Ecto neural progenitor cell (in vitro differentiated cells): ENCODE results near the gene CNOT6.

ENCODE experiments used
- DNase-seq: peaks from one replicate; pipeline ENCODE4 v3.0.0-alpha.2; 2018; ENCODE audit warnings: low spot score

The CNOT6 gene

DNA sequence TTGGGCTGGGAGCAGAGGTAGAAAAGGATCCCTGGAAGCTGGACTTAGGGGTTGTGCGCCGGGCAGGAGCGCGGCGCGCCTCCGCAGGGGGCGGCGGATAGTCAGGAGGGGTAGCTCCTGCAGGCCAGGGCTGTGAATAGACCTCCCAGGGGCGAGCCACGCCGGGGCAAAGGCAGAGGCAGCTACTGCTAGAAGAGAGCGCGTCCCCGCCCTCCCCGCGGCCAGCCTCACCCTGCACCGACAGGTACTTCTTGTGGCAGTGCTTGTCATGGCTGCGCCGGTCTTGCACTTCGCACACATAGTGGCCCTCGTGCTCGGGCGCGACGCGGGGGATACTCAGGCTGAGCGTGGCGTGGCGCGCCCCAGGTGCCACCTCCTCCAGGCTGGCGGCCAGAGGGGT, 127.1 kb downstream of the CNOT6 start:
- DNase-seq, result no peak

DNA sequence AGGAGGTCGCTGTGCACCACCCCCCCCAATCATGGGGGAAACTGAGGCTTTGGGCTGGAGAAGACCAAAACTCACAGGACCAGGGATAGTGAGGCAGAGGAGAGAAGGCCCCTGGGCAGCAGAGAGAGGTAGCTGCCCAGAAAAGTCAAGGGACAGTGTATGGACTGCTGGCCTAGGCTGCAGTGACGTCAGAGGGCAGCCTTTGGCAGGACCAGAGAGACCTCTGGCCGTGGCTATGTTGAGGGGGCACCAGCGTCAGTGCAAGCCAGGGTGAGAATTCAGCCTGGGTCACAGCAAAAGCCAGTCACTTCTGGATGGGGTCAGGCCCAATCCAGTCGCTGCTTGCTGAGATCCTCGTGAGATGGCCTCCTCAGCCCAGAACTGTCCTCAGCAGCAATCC, 128.7 kb downstream of the CNOT6 start:
- no peak for DNase-seq

DNA sequence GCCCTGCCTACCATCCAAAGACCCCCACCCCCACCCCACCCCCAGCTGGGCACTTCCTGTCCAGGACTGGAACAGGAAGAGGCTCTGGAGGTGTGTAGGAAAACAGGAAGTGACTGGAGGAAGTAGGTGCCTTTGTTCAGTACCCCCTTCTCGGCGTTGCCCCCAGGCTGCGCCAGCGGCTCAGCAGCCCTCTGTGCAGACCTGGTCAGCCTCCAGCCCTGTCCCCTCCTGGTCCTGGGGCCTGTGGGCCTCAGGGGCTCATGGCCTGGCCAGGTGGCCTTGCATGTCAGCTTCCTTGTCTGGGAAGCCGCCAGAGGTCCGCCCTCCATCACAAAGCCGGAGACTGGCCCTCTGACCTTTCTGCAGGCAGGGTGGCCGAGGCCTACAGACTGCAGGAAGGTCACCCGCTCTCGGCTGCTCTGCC, 129.2 kb downstream of the CNOT6 start:
- no peak for DNase-seq

DNA sequence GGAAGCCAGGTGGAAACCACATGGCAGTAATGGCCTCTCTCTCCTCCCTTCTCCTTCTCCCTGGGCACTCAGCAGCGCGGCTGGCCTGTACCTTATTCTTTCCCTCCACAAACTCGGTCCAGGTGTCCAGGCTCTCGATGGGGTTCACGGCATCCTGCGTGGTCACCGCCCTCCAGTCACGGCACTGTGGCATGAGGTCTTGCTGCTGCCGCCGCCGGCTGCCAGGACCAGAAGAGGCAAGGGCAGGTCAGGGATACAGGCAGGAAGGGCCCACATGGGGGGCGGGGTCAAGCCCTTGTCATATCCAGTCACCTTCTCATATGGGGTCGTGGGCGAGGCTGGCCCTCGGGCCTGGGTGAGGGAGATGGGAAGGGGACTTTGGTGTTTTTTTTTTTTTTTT, 129.7 kb downstream of the CNOT6 start:
- DNase-seq, result no peak

DNA sequence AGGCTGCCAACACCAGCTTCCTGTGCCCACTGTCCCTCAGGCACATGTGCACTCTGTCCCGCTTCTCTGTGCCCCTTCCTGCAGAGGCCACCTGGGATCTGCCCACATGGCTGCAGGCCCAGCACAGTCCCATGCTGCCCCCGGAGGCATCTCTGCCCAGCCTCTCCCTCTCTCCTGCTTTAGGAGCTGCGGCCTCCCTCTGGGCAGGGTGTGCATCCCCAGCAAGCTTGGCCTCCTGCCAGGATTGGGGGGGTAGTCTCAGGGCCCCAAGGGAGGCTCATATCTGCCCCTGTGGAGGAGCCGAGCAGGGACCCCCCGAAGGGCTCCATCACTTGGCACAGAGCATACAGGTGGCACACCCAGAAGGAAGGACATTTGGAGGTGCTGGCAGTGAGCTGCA, 130.4 kb downstream of the CNOT6 start:
- DNase-seq, result no peak

DNA sequence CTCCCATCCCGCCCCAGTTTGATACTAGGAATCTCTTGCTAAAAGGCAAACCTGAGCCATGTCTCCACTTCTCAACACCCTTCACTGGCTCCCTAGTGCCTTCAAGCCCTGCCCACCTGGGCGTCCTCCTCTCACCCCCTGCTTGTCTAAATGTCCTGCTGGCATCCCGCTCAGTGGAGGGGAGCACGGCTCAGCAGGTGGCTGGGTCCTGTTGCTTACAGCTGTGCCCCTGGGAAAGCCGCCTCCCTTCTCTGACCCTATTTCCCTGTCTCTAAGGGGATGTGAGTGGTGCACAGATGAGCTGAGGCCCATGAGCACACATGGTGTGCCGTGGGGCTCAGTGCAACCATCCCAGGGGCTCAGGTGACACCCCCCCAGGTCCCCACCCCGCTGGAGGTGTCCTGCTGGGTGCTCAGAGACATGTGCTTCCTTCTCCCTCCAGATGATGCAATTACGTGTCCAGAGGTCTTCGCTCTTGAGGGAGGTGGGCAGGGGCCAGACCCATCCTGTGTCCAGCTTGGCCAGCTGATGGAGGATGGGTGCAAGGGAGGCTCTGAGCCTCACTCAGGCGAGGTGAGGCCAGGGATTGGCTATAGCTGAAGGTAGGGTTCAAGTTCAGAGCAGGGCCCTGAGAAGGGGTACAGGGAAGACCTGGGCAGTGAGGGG, 131.1 kb downstream of the CNOT6 start:
- no peak for DNase-seq

DNA sequence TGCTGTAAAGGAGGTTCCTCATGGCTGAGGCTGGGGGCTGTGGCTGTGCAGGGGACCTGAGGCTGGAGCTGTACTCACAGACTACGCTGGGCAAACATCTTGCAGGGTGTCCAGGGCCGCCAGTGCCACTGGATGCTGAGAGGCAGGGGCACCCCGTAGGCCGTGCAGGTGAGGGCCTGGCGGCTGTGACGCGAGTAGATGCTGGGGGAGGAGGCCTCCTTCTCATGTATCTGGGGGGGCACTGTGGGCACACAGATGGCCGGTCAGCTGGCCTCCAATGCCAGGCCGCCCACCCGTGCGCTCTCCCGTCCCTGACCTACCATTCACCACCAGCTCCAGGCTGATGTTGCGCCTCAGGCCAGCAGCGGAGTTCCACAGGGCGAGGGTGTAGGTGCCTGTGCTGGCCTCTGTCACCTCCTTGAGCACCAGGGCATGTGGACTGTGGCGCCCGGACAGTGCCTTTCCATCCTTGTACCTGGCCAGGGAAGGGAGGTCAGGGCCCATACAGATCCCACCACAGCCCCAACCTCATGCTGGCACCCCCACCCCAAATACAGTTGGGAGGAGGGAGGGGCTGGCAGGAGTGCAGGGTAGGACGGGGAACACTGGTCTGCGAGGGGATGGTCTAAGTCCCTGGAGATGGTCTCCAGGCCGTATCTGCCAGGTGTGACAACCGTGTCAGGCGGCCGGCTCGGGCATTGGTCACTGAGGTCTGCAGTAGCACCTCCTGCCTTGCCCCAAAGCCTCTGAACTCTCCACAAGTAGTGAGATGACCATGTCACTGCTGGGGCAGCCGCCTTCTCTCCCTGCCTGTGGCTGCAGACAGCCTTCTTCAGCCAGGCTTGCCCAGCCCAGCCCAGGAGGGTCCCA, 131.8 kb downstream of the CNOT6 start:
- DNase-seq, result no peak

DNA sequence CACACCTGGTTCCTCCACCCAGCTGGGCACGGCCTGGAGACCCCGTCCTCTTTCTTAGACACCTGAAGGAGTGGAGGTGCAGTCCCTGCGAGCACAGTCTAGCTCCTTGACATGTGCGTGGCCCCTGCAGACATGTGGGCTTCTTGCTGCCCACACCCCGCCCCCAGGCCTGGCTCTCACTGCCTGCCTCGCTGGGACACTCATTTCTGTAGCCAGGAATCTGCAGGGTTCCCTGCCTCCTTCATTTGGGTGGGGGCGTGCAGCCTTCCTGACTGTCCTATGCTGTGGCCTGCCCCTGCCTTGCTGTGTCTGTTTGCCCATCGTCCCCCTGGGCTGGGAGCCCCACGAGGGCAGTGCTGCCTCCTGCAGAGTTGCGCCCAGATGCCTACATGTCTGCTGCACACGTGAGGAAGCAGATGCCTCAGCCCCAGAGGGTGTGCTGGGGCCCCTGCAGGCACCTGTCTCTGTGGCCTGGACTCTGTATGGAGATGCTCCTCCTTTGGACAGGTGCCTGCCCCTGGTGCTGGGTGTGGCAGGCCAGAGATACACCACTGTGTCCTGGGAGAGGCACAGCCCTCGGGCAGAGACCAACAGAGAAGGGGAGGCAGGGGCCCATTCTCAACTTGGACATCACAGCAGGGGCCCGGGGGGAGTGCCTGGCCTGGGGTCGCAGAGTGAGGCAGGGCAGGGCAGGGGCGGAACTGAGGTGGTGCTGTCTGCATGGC, 132.6 kb downstream of the CNOT6 start:
- no peak for DNase-seq

DNA sequence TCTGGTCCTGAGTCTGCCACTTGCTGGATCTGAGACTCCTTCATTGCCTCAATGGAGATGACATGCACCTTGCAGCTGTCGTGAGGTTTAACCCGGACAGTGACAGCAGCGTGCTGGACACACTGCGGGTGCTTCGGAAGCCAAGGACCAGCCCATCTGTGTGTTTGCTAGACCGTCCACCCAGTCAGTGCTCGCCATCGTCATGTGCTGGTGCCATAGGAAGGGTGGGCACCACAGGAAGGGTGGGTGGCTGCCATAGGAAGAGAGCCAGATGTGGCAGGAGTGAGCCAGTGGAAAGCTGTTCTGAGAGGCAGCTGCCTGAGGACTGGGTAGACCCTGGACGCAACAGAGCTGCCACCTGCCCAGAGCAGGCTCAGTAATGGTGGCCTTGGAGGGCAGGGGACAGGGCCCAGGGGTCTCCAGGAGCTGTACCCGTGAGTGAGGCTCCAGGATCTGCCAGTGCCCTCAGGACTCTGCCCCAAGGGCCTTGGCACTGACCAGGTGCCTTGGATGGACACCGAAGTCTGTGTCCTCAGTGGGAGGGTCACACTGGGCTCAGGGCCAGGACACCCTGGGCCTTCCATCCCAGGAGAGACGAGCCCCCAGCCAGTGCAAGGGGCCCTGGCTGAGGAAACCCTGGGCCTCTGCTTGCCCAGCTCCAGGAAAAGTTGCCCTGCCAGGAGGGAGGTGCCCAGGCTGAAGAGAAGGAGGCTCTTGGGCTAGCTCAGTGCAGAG, 133.4 kb downstream of the CNOT6 start:
- no peak for DNase-seq
